ENCODE measurements around the gene THAP8. TPM values are rescaled to one million over a fixed set of nuclear protein-coding genes. Genes with fewer than 3 reads are reported as not detected.

The THAP8 gene
- total and polyA plus RNA-seq, 2 of the 4 experiments (the other 2 are of a cell fraction): 1.8 to 5.9 TPM

GRCh38 chr19:36072081-36072480, 18.0 kb upstream of the THAP8 start:
- Histone ChIP-seq H4K8ac (ENCODE audit: low read depth in 2 of 2, low read length in 2 of 2) (no peak overlapping the region), H3K79me1 (ENCODE audit: low read depth in 1 of 2, low read length in 2 of 2) (peaks cover 13 to 31% of the 10 kb centered on the region in 2 experiments), H2BK120ac (ENCODE audit: low read depth, low read length) (no peak overlapping the region), H2AFZ (replicated peaks; ENCODE audit: low read length, poor library complexity) (no peak overlapping the region), H4K20me1 (ENCODE audit: insufficient read depth, low read length) (peaks cover 29% of the 10 kb centered on the region; the same call in 1 of the 2 replicates), H3K18ac (ENCODE audit: low read depth, low read length) (no peak overlapping the region), H3K4me2 (ENCODE audit: low read depth, low read length) (no peak overlapping the region), H4K91ac (ENCODE audit: insufficient read depth, low read depth, low read length) (no peak overlapping the region), H3K14ac (replicated peaks; ENCODE audit: low read depth, low read length) (no peak overlapping the region), H2BK15ac (ENCODE audit: low read depth, low read length) (no peak overlapping the region), H2BK20ac (ENCODE audit: low read depth, low read length) (no peak overlapping the region), H4K5ac (ENCODE audit: low read depth, low read length) (no peak overlapping the region), H3K36me3 (ENCODE audit: control insufficient read depth, insufficient read depth, low read length) (peaks cover 3% of the 10 kb centered on the region; the same call in 1 of the 2 replicates), H3K4me3 (ENCODE audit: insufficient read depth, low read depth, low read length) (no peak overlapping the region), H3K9me3 (ENCODE audit: control insufficient read depth, insufficient read depth, low read length) (no peaks in the 10 kb centered on the region), H2AK9ac (replicated peaks; ENCODE audit: low read depth, low read length, poor library complexity) (no peak overlapping the region), H3K27ac (ENCODE audit: insufficient read depth, low read length) (no peak overlapping the region), H3K4ac (ENCODE audit: low read depth, low read length) (no peak overlapping the region), H2AK5ac (ENCODE audit: low read depth, low read length) (no peak overlapping the region), H3K4me1 (ENCODE audit: control insufficient read depth, insufficient read depth, low read length) (no peaks in the 10 kb centered on the region), H3K27me3 (ENCODE audit: control insufficient read depth, insufficient read depth, low read length) (no peaks in the 10 kb centered on the region), H3K9ac (ENCODE audit: low read depth, low read length) (no peak overlapping the region), H2BK5ac (ENCODE audit: low read depth, low read length, poor library complexity, severe bottlenecking) (no peak overlapping the region), H3K9me1 (ENCODE audit: insufficient read depth, low read length) (peaks cover 14% of the 10 kb centered on the region; the same call in 1 of the 2 replicates), H3K23ac (ENCODE audit: low read depth, low read length) (no peak overlapping the region), H3K56ac (ENCODE audit: extremely low read depth, insufficient read depth, low read length) (no peak overlapping the region)
- ChIA-PET CTCF (no interaction called here), POLR2A (ENCODE audit: unreplicated experiment) (no interaction called here)
- no TSS peak for BruUV-seq (replicated peaks)
- dilution Hi-C loops (cut with HindIII; ENCODE audit: low sequenced_read_pairs, unreplicated experiment): no loop called here
- in situ Hi-C loops (cut with MboI; ENCODE audit: low sequenced_read_pairs): no loop called here
- WGBS, 2 experiments (ENCODE audit: extremely low coverage in 2 of 2, insufficient read length in 1 of 2): 92% methylated on average over 4 of the region's 8 CpGs; no CpG with 5 or more reads in 1 of the 2 experiments
- ATAC-seq (ENCODE audit: low read depth) (no peak), DNase-seq (no peak)
- TF ChIP-seq CHD1 (IDR thresholded peaks at IDR 0.05; ENCODE audit: low read depth, low read length): no peak
- TF ChIP-seq BHLHE40 (IDR thresholded peaks at IDR 0.05; ENCODE audit: low read depth, low read length): no peak
- no peak for TF ChIP-seq MAFK (IDR thresholded peaks at IDR 0.05; ENCODE audit: low read depth, low read length)
- TF ChIP-seq FOS (IDR thresholded peaks at IDR 0.05; ENCODE audit: low read depth, low read length): no peak
- no peak for TF ChIP-seq NFE2L2 (IDR thresholded peaks at IDR 0.05; ENCODE audit: low read depth, low read length)
- no peak for TF ChIP-seq MAZ (IDR thresholded peaks at IDR 0.05; ENCODE audit: borderline replicate concordance, low read depth, low read length)
- TF ChIP-seq SMC3 (IDR thresholded peaks at IDR 0.05; ENCODE audit: low read depth, low read length): no peak
- TF ChIP-seq RFX5 (IDR thresholded peaks at IDR 0.05; ENCODE audit: low read depth, low read length): no peak
- TF ChIP-seq USF2 (IDR thresholded peaks at IDR 0.05; ENCODE audit: low read depth, low read length): no peak
- TF ChIP-seq, protein P1, sequence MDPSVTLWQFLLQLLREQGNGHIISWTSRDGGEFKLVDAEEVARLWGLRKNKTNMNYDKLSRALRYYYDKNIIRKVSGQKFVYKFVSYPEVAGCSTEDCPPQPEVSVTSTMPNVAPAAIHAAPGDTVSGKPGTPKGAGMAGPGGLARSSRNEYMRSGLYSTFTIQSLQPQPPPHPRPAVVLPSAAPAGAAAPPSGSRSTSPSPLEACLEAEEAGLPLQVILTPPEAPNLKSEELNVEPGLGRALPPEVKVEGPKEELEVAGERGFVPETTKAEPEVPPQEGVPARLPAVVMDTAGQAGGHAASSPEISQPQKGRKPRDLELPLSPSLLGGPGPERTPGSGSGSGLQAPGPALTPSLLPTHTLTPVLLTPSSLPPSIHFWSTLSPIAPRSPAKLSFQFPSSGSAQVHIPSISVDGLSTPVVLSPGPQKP (IDR thresholded peaks at IDR 0.05; ENCODE audit: borderline replicate concordance, low read depth, low read length): no peak
- no peak for TF ChIP-seq CTCF (conservative IDR thresholded peaks at IDR 0.05; ENCODE audit: low read depth, low read length)
- TF ChIP-seq POLR2A (IDR thresholded peaks at IDR 0.05; ENCODE audit: low read depth, low read length): no peak
- no peak for TF ChIP-seq CEBPB (IDR thresholded peaks at IDR 0.05; ENCODE audit: low read depth, low read length)
- no peak for TF ChIP-seq MXI1 (IDR thresholded peaks at IDR 0.05; ENCODE audit: borderline replicate concordance, low read depth, low read length)
- no peak for TF ChIP-seq RAD21 (IDR thresholded peaks at IDR 0.05; ENCODE audit: low read length)
- TF ChIP-seq RCOR1 (IDR thresholded peaks at IDR 0.05; ENCODE audit: insufficient replicate concordance, low read length): no peak
- intact Hi-C loops (cut with micrococcal nuclease): no loop called here
